HUDEP-2 (cell line): ENCODE data around the gene PHF2.

Experiments used
- DNase-seq, 76 experiments: peaks; one replicate each; lab custom pipeline; 2025; ENCODE audit not compliant: unreplicated experiment in 76 of 76; lab: John Stamatoyannopoulos, UW

PHF2 gene

DNA sequence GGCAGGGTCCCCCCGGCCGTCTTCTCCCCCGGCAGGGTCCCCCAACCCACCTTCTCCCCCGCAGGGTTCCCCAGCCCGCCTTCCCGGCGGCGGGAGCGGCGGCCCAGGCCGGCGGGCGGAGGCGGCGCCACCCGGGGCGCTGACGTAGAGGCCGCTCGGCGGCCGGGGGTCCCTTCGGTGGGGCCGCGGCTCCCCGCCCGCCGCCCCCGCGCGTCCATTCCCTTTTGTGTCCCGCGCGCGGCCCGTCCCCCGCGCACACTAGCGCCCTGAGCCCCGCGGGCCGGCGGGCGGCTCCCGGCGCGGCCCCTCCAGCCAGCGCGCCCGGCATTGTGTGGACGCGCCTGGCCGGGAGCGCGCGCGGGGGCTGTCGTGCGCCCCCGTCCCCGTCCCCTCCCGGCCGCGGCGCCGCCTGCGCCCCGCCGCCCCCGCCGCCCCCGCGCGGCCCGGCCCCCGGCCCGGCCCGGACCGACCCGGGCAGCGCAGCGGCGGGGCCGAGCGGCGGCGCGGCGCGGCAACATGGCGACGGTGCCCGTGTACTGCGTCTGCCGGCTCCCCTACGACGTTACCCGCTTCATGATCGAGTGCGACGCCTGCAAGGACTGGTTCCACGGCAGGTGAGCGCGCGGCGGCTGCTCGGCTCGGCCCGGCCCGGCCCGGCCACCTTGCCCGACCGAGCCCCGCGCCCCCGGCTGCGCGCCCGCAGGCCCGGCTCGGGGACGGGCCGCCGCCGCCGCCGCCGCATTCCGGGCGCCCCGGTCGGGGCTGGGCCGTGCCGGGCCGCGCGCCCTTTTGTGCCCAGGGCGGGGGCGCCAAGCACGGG lies at the start of gene PHF2:
Gene PHF2 (plus strand): TSS at position 327 of the 820 bp plus-strand sequence. CDS start 190 bp downstream, at position 517.
- peak in 4 of 76 experiments; percentile 12 to 45 (median 30) for DNase-seq

DNA sequence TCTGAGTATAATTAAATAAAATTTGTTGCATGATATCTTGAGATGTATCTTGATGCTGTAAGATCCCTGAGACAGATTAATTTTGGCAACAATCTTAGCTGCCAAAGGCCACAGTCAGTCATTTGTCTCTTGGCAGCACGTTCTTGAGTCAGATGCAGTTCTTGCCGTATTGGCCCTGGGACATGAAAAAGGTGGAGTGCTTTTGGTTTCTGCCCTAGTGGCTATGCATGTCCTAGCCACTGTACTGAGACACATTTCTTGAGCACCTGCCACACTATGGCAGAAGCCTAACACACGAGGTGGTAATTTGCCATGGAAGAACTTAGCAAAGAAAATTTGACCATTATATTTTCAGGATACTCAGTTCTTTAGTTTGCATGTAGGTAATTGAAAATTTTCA lies 45.0 kb upstream of the PHF2 start:
- DNase-seq = peak in 9 of 76 experiments; percentile 4 to 40 (median 11)

DNA sequence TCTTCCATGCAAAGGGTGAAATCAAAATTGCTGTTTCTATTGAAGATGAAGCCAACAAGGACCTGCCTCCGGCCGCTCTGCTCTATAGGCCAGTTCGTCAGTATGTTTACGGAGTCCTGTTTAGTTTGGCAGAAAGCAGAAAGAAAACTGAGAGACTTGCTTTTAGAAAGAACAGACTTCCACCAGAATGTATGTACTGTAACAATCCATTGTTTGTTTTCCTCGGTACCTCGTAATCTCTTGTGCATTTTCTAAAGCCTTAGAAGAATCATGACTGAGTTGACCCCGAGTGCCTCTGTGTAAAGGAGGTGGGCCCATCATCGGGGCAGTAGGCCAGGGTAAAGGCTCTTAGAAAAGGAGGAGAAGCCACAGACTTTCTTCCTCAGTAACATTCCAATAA lies 44.2 kb upstream of the PHF2 start:
- DNase-seq = no peak

DNA sequence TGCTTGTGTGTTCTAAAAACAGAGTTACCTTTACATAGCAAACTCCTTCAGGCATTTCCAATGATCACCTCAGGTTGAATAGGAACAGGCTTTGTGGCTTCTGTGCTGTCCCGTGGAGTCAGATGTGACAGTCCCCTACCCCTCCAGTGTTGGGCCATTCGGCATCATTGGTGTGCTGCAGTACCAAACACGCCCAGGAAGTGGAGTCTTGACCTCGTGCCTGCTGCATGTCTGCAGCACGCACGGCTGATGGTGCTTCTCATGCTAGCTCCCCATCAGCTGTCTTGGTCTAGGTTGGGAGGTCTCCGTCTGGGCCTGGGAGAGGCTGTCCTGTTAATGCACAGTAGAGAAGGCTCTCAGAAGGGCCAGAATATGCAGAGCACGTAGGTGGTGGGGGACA lies 42.5 kb upstream of the PHF2 start:
- DNase-seq = no peak

DNA sequence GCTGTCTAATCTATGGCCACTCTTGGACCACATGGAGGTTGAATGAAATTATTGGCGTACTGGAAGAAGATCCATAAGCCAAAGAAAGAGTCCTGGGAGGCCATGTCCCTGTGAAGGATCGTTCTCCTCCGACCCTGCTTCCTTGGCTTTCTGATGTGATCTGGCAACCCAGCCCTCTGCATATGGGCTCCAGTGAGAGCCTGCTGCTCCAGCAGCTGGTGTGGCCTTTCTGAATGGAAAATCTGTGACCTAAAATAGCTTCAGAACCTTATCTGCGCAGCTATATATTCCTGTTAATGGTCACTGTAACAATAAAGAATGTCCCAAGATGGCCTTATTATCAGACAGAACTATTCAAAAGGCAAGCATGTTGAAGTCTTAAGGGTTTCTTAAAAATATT lies 40.2 kb upstream of the PHF2 start:
- DNase-seq = no peak

DNA sequence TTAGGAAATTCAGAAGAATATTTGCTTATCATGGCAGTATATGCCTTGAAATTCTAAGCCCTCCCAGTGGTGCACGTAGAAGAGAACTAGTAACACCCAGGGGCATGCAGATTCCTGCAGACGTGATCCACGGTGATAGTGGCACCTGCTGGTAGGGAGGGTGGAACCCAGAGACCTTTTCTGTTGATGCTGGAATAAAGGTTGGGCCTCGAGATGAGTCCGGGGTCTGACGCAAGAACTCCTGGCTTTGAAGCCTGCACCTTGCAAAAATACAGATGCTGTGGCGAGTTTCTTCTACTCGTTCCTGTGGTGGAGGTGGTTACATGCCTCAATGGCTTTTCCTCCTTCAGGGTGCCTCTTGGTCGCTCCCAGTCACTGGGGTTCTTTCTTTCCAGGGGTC lies 39.5 kb upstream of the PHF2 start:
- DNase-seq = no peak

DNA sequence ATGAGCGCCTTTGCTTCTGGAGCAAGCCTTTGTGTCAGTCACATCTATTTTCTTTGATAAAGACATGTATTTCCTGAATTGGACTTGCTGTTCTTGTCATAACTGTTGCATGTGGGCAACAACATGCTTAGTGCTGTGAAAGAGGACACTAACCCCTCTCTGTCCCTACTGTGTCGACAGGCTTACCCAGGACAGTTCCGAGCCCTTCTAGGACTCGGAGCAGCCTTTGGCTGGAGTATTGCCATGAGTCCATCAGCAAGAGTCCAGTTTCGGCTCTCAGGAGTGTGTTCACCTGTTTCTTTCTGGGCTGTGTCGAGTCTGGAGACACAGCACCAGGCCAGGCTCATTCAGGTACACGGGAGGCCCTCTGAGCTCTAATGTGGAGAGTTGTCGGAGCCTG lies 36.1 kb upstream of the PHF2 start:
- no peak for DNase-seq

DNA sequence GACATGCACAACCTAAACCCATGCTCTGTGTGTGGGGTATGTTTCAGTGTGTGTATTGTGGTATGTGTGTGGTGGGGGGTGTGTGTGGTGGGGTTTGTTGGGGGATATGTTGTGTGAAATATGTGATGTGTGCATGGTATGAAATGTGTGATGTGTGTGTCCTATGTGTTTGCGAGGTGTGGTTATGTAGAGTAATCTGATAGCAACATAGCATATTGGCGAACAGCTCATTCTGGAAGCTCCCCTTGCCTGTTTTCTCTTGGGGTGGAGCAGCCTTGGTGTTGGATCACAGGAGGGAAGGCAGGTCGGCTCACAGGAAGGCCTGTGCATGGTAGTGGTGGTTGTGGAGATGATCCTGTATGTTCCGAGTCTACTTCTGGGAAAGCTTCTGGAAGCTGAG lies 35.4 kb upstream of the PHF2 start:
- no peak for DNase-seq

DNA sequence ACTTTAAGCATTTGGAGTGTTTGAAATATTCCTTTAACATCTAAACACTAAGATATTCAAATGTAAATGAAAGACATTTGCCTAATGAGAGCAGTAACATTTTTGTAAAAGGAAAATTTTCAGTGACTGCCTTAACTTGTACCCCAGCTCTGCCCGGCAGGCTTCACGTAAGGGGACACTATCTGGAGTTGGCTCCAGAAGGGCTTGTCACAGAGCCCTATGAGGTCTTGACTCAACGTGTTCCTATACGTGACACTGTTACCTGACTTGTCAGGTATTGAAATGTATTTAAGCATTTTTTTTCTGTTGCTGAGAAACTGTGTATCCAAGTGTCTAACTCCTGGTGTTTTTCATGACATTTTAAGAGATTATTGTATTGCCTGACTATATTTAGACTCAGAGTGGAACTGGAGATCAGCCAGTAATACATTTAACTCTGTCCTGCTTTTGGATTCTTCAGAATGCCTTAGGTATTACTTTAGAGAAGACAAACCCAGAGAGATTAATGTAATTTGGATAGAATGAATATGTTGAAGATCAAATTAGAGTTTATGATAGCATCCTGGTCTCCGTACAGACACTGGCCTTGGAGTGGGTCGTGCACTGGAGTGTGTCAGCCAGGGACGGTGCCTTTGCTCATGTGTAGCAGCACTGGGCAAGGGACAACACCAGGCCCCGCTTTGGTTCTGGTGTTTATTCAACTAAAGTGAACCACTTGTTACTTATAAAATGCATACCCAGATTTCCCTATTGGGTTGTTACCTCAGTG lies 34.6 kb upstream of the PHF2 start:
- DNase-seq = no peak

DNA sequence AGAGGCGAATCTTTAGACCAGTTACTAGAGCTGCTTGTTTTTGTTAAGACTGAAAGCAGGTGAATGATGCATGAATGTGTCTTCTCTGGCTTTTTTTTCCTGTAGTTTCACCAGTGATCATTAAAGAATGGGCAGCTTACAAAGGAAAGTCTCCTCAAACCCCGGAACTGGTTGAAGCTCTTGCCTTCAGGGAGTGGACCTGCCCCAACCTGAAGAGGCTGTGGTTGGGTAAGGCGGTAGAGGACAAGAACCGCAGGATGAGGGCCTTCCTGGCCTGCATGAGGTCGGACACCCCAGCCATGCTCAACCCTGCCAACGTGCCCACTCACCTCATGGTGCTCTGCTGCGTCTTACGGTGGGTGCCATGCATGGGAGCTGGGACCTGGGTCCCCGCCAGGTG lies 33.3 kb upstream of the PHF2 start:
- DNase-seq = no peak

DNA sequence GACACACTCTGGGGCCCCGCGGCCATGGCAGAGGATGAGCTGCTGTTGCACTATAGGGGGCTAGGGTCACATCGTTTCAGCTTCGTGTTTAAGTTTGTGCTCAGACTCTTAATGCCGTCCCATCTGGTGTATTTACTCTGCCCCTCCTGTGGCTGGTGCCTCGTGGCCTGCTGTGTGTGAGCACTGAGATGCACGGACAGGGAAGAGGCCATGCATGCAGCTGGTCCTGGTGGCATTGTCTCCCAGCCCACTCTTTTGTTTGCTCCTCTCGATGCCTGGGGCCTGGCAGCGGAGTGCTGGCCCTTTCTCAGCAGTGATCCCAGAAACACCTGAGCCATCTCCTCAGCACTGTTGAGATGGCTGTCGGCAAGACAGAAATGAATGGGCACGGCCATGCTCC lies 30.0 kb upstream of the PHF2 start:
- no peak for DNase-seq

DNA sequence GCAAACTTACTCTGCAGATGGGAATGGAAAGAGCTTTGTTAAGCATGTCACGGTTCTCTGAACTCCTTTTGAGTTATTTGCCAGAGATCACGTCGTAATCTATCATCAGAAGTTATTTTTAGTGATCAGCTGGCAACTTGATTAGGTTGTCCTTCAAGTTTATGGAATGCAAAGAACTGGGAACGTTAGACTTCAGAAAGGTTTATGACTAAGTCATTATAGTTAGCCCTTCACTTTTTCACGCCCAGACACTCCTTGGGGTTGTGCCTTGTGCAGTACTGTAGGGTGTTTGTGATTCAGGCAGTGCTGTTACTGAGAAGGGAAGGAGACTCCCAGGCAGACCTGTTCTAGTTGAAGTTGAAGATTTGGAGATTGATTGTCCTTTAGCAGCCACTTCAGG lies 26.8 kb upstream of the PHF2 start:
- no peak for DNase-seq

DNA sequence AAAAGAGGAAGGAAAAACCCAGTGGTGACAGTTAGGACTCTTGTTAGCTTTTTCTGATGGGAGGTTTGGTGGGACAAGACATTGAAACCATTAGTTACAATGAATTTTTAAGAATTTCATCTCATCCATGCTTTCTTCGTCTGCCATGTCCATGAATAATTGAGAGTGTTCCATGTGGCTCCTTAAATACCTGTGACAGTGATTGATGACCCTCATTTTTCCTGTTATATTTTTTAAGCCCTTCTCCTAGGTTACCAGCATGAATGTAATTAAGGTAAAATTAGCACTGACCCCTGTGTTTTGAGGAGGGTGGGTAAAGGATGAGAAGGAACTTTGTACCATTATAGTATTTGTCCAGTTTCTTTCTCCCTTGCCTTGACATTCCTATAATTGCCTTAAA lies 23.5 kb upstream of the PHF2 start:
- DNase-seq = no peak

DNA sequence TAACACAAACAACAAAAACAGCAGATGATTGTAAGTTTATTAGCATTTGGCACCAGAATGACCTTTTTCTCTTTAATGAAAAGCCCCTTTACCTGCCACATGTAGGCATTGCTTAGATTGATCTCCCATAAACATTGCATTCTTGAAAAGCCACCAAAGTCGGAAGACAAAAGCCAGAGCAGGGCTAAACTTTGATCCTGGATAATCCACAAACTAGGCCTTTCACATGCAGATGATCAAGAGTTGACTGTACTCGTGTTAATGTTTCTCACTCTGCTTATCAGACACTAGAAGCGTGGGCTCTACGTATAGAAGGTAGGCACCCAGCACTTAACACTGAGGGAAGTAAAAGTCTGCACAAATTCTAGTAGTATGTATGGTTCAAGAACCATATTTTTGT lies 21.0 kb upstream of the PHF2 start:
- DNase-seq = no peak

DNA sequence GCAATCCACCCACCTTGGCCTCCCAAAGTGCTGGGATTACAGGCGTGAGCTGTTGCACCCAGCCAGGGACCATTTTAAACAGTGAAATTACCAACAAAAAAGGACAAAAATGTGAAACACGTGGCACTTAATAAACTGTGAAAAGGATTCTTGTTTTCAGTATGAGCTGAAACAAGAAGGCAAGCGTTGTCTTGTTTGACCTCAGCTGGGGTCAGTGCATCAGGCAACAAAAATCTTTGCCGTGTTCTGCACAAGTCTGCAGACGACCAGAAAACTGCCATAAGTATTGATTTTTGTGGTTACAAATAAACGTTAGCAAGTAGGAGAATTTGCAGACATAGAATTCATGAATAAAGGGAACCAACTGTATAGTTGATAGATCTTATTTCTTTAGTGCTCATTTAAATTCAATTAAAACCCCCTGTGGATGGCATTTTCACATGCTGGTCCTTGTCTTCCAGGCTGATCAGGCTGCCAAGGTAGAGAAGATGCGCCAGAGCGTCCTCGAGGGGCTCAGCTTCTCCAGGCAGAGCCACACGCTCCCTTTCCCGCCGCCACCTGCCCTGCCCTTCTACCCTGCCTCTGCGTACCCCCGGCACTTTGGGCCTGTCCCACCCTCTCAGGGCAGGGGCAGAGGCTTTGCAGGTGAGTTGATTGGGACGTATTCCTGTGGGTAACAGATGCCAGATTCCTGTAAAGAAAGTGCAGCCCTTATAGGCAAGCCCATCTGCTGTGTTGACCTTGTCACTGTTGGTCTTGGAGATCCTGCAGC lies 18.8 kb upstream of the PHF2 start:
- DNase-seq = no peak

DNA sequence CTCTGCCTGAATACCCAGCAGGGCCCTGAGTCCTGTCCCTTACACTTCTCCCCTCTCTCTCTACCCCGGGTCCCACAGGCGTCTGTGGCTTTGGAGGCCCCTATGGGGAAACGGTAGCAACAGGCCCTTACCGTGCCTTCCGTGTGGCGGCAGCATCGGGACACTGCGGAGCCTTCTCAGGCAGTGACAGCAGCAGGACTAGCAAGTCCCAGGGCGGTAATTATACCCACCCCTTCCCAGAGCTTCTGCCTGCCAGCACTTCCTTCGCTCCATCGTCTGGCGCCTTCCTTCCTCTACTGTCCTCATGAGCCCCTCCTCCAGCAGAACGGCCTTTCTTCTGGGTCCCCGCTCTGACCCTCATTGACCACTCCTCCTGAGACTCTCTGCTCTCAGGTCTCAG lies 17.9 kb upstream of the PHF2 start:
- no peak for DNase-seq

DNA sequence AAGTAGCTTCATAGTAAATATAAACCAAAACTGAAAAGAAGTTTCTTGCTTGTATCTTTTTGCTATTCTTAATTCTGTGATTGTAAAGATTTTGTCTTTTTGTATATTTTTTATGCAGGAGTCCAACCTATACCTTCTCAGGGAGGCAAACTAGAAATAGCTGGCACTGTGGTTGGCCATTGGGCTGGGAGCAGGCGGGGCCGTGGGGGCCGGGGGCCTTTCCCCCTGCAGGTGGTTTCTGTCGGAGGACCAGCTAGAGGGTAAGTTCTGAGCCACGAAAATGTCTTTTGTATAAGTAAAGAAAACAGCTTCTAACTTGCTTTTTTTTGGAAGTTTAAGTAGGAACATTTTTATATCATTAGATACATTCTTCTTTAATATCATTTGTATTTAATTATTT lies 15.4 kb upstream of the PHF2 start:
- no peak for DNase-seq

DNA sequence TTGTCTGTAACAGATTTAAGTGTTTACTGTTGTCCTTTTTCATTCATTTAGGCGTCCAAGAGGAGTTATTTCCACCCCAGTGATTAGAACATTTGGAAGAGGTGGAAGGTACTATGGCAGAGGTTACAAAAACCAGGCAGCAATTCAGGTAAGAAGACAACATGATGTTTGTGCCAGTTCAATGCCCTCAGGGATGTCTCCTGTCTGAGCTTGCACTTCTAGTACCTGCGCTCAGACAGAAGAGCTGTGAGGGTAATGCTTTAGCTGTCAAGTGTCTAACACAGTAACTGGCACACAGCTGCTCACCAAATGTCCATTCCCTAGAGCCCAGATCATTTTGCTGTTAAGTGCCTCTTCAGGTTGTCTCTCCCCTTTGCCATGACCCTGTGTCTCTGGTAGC lies 14.2 kb upstream of the PHF2 start:
- DNase-seq = no peak

DNA sequence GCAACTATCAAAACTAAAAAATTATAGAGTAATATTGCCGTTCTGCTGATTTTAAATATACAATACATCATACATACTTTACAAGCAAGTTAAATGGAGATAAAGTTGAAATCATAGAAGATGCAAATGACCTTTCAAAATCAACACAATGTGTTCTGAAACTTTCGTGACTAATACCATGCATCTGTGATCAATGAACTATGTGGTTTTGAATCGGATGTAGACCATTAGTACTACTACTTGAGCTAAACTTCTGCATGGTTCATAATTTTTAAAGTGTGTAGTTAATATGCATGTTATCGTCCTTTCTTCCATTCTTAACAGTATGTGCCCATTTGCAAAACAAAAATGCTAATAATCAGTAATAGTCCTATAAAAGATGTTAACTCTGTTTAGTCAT lies 11.3 kb upstream of the PHF2 start:
- no peak for DNase-seq

DNA sequence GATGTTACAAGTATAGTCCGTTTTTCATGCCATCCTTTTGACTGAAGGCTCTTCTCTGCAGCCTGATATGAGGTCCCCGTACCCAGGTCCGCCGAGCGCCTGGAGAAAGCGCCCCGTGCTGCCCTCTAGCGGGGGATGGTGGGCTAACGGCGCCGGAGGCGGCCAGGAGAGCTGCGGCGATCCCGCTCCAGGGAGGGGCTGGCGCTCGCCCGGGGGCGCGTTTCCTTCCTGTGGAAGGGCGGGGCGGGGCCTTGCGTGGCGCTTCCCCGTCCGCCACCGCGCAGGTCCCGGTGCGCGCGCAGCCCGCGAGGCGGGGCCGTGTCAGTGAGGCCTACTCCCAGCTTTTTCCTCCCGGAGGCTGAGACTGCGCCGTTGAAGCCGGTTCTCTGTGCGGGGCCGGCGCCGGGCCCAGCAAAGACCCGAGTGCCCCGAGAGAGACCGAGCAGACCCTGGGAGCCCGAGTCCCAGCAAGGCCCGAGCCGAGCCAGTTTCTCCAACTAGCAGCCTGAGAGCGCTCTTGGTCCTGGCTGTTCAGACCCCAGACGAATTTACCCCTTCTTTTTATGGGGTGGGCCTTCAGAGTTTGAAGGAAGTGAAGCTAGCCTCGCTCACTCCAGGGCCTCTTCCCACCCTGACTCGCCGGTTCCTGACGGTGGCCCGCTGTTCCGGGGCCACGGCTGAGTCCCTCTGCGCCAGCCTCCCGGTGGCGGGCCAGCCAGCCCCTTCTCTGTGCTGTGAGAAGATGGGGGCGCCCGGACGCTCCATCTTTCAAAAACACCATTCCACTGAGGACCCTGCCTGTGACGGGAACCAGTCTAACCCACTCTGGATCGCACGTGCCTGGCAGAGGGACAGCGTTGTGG lies 9.7 kb upstream of the PHF2 start:
- DNase-seq = peak in 75 of 76 experiments; percentile 47 to 99 (median 95)
